Dermis microvascular lymphatic vessel endothelial cell (primary cell): ENCODE results near the gene PTCRA. TPM values are rescaled to one million over a fixed set of nuclear protein-coding genes. Genes with fewer than 3 reads are reported as not detected.
"Not testable (repeated sequence)": the region's sequence is repeated elsewhere in the genome, so short reads cannot be mapped to it uniquely, and the experiment has no call there.

Experiments used
- DNase-seq, 2 donors: peaks; one replicate each; pipeline versions ENCODE4 v3.0.0 to v3.0.0-alpha.2; 2010; ENCODE audit warnings: low read depth in 2 of 2
- total RNA-seq: library from RNA; depleted of rRNA; stranded (reverse); fragments of >200 nt; gene quantifications from 2 replicates; pipeline ENCODE4 v1.2.1, GENCODE V29; 2014

PTCRA gene
- total RNA-seq, 1 donor from 2014 or later = not detected

GRCh38 chr6:42939810-42940167 is 23.9 kb downstream of the PTCRA start:
- no peak for DNase-seq

DNA sequence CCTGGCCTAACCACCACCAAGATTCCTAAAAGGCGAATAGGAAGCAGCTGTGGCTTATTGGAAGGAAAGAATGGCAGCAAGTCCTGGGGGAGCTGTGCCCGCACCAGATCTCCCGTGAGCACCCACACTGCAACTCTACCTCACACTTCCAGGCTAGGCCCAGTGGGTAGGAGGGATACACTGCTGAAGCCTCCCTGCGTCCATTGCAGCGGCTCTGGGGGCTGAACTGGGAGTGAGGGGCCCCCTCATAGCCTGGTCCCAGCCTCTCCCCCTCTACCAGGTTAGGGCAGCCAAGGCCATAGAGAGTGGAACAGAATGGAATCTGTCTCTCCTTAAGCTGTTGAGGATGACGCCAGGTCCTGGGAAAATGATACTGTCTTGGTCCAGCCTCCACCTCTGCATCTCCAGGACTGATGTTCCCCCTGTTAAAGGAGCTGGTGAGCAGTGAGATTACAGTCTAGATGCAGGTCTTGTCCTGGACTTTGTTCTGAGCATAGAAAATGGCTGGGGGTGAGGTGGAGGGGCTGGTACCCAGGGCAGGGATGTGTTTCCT is 24.7 kb downstream of the PTCRA start:
- no peak for DNase-seq

GRCh38 chr6:42941356-42941755 is 25.5 kb downstream of the PTCRA start:
- not testable (repeated sequence) for DNase-seq

GRCh38 chr6:42942444-42942843 is 26.6 kb downstream of the PTCRA start:
- DNase-seq = no peak

- no peak for DNase-seq
Observed at GRCh38 chr6:42947950-42948349, 32.1 kb downstream of the PTCRA start.

GRCh38 chr6:42952389-42952788 is 36.5 kb downstream of the PTCRA start:
- DNase-seq = no peak

GRCh38 chr6:42954405-42954804 is 38.6 kb downstream of the PTCRA start:
- DNase-seq = not testable (repeated sequence)

GRCh38 chr6:42958125-42958524 is 42.3 kb downstream of the PTCRA start:
- no peak for DNase-seq

DNA sequence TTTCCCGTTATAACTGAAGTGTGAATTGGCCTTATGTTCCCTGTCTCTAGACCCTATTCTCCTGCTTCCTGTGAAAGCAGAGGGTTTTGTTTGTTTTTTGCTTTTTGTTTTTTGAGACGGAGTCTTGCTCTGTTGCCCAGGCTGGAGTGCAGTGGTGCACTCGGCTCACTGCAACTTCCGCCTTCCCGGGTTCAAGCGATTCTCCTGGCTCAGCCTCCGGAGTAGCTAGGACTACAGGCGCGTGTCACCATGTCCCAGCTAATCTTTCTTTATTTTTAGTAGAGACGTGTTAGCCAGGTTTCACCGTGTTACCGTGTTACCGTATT is 44.0 kb downstream of the PTCRA start:
- DNase-seq = no peak

DNA sequence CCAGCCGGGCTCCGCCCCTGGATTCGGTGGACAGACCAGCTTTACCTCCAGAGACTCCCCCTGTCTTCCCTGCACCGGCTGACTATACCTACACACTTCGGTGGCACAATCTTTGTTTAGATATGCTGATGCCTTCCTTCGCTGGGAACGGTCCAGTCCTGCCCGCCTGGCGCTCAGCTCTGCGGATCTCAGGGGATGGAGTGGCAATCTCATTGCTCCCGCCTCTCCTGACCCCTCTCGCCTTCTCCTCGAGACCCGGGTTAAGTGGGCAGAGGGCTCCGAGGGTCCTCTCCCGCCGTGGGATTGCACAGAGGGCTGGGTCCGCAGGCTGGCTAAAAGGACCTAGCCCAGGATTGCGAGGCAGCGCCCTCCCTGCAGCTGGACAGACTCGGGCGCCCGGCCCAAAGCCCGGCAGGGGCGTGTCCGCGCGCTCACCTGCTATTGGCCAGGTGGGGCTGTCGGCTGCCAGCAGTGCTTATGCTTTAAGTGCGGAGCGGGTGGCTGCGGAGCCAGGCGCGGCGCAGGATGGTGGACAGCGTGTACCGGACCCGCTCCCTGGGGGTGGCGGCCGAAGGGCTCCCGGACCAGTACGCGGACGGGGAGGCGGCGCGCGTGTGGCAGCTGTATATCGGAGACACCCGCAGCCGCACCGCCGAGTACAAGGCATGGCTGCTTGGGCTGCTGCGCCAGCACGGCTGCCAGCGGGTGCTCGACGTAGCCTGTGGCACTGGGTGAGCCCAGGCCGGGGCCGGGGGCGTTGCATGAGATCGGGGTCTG is 44.6 kb downstream of the PTCRA start, which contains the start of gene GNMT:
Gene GNMT (plus strand): TSS at position 512 of the 777 bp plus-strand sequence. CDS start 14 bp downstream, at position 526.
- peak in 1 of 2 donors; percentile 67 for DNase-seq

- DNase-seq = no peak
Observed at GRCh38 chr6:42961020-42961470, 45.2 kb downstream of the PTCRA start.

- no peak for DNase-seq
Observed at GRCh38 chr6:42962096-42962495, 46.2 kb downstream of the PTCRA start.

DNA sequence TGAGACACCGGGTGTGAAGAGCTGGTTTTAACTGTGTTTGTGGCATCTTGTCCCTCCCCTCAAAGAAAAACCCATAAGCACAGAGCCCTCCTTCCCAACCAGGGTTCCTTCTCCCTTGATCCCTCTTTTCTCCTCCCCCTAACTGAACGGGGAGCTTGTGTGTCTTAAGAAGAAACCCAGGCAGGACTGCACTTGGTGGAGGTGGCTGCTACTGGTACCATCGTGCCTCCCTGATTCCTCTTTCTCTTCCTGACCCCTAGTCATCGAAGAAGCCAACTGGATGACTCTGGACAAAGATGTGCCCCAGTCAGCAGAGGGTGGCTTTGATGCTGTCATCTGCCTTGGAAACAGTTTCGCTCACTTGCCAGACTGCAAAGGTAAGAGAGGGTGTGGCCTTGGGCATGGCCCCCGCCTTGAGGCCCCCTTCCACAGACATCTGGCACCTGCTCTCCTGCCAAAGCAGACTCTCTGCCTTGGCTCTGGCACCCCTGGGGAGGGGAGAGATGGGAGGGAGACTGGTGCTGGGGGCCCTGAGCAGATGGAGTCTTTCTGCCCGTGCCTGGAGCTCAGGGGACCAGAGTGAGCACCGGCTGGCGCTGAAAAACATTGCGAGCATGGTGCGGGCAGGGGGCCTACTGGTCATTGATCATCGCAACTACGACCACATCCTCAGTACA is 46.8 kb downstream of the PTCRA start:
- DNase-seq = no peak

DNA sequence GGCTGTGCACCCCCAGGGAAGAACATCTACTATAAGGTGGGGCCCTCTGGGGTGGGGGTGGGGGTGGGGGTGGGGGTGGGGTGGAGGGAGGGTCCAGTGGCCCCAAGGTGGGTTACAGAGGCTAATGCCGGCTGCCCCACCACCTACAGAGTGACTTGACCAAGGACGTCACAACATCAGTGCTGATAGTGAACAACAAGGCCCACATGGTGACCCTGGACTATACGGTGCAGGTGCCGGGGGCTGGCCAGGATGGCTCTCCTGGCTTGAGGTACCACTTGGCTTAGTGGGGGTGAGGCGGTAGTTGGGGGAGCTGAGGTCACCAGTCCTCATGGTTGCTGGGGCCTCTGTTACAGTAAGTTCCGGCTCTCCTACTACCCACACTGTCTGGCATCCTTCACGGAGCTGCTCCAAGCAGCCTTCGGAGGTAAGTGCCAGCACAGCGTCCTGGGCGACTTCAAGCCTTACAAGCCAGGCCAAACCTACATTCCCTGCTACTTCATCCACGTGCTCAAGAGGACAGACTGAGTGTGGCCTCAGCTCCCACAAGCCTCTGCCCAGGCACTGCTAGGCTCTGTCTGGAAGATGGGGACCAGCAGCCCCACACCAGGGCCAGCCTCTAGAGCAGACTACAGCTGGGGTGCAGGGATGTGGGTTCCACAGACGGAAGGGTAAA is 47.5 kb downstream of the PTCRA start:
- no peak for DNase-seq

DNA sequence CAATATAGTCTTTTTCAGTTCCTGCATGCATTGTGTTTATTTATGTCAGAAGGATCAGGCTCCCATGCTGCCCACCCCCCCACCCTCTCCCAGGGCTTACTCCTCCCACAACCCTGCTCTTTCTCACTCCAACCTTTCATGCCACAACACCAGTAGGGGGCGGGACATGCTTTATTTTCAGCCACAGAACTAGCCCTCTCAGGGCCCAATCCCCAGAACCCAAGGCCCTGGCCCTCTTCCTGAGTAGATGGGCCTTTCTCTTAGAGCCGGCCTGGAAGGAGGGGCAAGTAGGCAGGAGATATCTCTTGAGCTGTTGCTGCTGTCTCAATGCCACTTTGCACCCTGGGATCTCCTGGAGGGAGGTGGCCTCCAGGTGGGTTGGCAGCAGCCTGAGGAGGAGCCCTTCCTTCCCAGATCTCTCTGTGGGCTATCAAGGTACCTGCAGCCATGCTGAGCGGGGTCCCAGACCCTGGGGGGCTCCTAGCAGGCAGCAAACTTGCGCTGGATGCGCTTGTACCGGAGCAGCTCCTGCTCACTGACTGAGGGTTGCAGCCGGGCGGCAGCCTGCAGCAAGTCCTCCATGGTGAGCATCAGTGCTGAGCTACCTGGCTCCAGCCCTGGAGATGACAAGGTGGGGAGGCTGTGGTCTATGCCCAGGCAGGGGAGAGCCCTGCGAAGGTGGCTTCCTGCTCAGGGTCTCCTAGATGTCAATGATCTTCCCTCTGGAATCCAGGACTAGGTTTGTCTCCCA is 48.2 kb downstream of the PTCRA start:
- peak in 1 of 2 donors; percentile 67 for DNase-seq

DNA sequence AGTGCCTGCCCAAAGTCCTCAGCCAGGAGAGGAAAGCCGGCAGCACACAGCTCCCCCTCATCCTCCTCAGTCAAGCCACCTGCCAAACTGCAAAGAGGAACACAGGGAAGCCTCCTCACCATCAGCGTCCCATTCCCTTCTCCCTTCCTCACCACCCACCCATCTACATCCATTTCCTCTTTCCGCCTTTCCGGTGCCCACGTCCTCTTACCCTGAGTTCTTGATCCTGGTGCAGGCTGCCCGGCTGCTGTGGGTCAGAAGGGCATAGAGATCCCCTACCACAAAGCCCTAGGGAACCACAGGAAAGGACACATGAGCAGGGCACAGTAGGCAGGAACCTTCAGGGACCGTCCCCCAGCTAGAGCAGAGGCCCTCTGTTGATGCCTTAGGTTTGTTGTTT is 50.7 kb downstream of the PTCRA start:
- no peak for DNase-seq

- DNase-seq = no peak
Observed at GRCh38 chr6:42967228-42967627, 51.4 kb downstream of the PTCRA start.

DNA sequence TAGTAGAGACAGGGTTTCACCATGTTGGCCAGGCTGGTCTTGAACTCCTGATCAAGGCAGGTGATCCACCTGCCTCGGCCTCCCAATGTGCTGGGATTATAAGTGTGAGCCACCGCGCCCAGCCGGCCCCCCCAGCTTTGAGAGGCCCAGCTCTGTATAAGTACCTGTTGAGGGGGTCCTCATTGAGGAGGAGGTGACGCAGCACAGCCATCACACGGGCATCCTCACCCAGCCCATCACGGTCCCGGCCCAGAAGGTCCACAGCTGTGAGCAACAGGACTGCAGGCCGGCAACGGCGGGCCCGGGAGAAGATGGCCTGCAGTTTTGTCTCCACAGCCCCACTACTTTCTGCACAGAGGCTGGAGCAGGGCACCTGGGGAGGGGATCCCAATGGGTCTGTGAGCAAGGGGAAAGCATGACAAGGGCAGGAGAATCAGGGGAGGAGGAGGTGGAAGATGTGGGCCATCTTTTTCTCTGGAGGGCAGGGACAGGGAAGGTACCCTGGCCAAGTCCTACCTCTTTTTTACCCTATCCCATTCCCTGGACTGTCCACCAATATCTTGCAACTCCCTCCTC is 52.4 kb downstream of the PTCRA start:
- DNase-seq = no peak

GRCh38 chr6:42968783-42969182 is 52.9 kb downstream of the PTCRA start:
- DNase-seq = no peak

DNA sequence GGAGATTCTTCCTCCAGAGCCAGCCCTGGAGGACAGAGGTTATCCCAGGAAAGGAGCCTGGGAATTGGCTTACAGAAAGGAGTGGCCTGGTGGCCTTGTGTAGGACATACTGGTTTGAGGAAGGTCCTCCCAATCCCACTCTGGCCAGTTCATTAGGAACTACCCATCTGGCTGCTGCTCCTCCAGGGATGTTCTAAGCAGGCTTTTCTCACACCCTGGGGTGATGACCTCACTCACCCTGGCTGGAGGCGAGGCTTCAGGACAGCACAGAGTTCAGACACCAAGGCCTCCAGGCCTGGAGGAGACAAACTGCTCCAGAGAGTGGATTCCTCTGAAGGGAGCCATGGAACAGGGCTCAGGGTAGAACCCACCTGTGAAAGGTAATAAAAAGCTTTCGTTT is 53.6 kb downstream of the PTCRA start:
- no peak for DNase-seq

DNA sequence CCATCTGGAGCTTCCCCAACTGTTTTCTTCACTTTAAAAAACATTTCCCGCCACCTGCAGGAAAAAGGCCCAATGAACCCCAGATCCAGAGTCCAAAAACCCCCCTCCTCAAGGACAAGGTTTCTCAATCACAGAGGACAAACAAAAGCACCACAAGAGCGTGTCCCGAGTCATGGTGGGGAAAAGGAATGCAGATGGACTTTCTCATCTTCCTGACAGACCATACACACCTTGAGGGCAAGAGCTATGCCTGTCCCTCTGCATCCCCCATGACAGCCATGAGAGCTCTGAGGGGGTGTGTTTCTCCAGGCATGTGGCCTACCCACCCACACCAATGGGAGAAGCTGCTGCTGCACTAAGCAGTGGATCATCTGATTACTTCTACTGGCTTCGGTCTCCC is 54.1 kb downstream of the PTCRA start:
- no peak for DNase-seq
